ENCODE measurements around the gene PPP1R15B. TPM values are rescaled to one million over a fixed set of nuclear protein-coding genes. Genes with fewer than 3 reads are reported as not detected.
"Not testable (repeated sequence)": the region's sequence is repeated elsewhere in the genome, so short reads cannot be mapped to it uniquely, and the experiment has no call there.

Gene PPP1R15B
- total RNA-seq, 1 donor = 23.9 TPM

GRCh38 chr1:204426971-204427701, 15.5 kb upstream of the PPP1R15B start:
- Histone ChIP-seq H4K20me1 (ENCODE audit: insufficient read depth, low read length) (no peaks in the 10 kb centered on the region), H3K79me2 (ENCODE audit: insufficient read depth, low read length) (no peaks in the 10 kb centered on the region), H3K36me3 (ENCODE audit: insufficient read depth, low read length) (no peaks in the 10 kb centered on the region), H2AFZ (ENCODE audit: low read length) (no peak overlapping the region), H3K27ac (ENCODE audit: low read depth, low read length) (no peak overlapping the region), H3K27me3 (ENCODE audit: insufficient read depth, low read length) (peaks cover 5% of the 10 kb centered on the region), H3K4me2 (ENCODE audit: insufficient read depth, low read length) (no peak overlapping the region), H3K9me3 (ENCODE audit: low read depth, low read length) (no peaks in the 10 kb centered on the region), H3K4me3 (ENCODE audit: insufficient read depth, low read length) (no peak overlapping the region), H3K4me1 (ENCODE audit: insufficient read depth, low read length) (peaks cover 26% of the 10 kb centered on the region)
- TF ChIP-seq CTCF (IDR thresholded peaks at IDR 0.05; ENCODE audit: extremely low read depth, low read depth, low read length) = no peak
- no peak for DNase-seq (ENCODE audit: insufficient read length, low spot score, missing footprints)

- H3K36me3 ChIP-seq (ENCODE audit: insufficient read depth, low read length) = no peaks in the 10 kb centered on the region
- peak overlapping the region; percentile 40 for H3K27ac ChIP-seq (ENCODE audit: low read depth, low read length)
- H4K20me1 ChIP-seq (ENCODE audit: insufficient read depth, low read length) = no peaks in the 10 kb centered on the region
- peaks cover 3% of the 10 kb centered on the region for H3K27me3 ChIP-seq (ENCODE audit: insufficient read depth, low read length)
- H3K4me3 ChIP-seq (ENCODE audit: insufficient read depth, low read length) = no peak overlapping the region
- peaks cover 21% of the 10 kb centered on the region for H3K4me1 ChIP-seq (ENCODE audit: insufficient read depth, low read length)
- H3K4me2 ChIP-seq (ENCODE audit: insufficient read depth, low read length) = peak overlapping the region; percentile 40
- DNase-seq (ENCODE audit: insufficient read length, low spot score, missing footprints) = no peak
- H2AFZ ChIP-seq (ENCODE audit: low read length) = peak overlapping the region; percentile 10
- no peaks in the 10 kb centered on the region for H3K9me3 ChIP-seq (ENCODE audit: low read depth, low read length)
- H3K79me2 ChIP-seq (ENCODE audit: insufficient read depth, low read length) = no peaks in the 10 kb centered on the region
- TF ChIP-seq CTCF (IDR thresholded peaks at IDR 0.05; ENCODE audit: extremely low read depth, low read depth, low read length) = no peak
These were observed 14.9 kb upstream of the PPP1R15B start for GRCh38 chr1:204426474-204426873.

- Histone ChIP-seq H3K27me3 (ENCODE audit: insufficient read depth, low read length) (peaks cover 3% of the 10 kb centered on the region), H2AFZ (ENCODE audit: low read length) (peak overlapping the region; percentile 10), H3K79me2 (ENCODE audit: insufficient read depth, low read length) (no peaks in the 10 kb centered on the region), H4K20me1 (ENCODE audit: insufficient read depth, low read length) (no peaks in the 10 kb centered on the region), H3K4me1 (ENCODE audit: insufficient read depth, low read length) (peaks cover 20% of the 10 kb centered on the region), H3K27ac (ENCODE audit: low read depth, low read length) (peak overlapping the region; percentile 40), H3K4me3 (ENCODE audit: insufficient read depth, low read length) (no peak overlapping the region), H3K4me2 (ENCODE audit: insufficient read depth, low read length) (peak overlapping the region; percentile 40), H3K36me3 (ENCODE audit: insufficient read depth, low read length) (no peaks in the 10 kb centered on the region), H3K9me3 (ENCODE audit: low read depth, low read length) (no peaks in the 10 kb centered on the region)
- TF ChIP-seq CTCF (IDR thresholded peaks at IDR 0.05; ENCODE audit: extremely low read depth, low read depth, low read length) = no peak
- peak; percentile 88 for DNase-seq (ENCODE audit: insufficient read length, low spot score, missing footprints)
These were observed 14.4 kb upstream of the PPP1R15B start for GRCh38 chr1:204426035-204426436.

GRCh38 chr1:204424621-204425020, 13.0 kb upstream of the PPP1R15B start:
- H3K36me3 ChIP-seq (ENCODE audit: insufficient read depth, low read length) = no peaks in the 10 kb centered on the region
- H2AFZ ChIP-seq (ENCODE audit: low read length) = no peak overlapping the region
- H3K9me3 ChIP-seq (ENCODE audit: low read depth, low read length) = no peaks in the 10 kb centered on the region
- H3K79me2 ChIP-seq (ENCODE audit: insufficient read depth, low read length) = no peaks in the 10 kb centered on the region
- peaks cover 3% of the 10 kb centered on the region for H3K27me3 ChIP-seq (ENCODE audit: insufficient read depth, low read length)
- H3K27ac ChIP-seq (ENCODE audit: low read depth, low read length) = no peak overlapping the region
- H4K20me1 ChIP-seq (ENCODE audit: insufficient read depth, low read length) = no peaks in the 10 kb centered on the region
- no peak overlapping the region for H3K4me3 ChIP-seq (ENCODE audit: insufficient read depth, low read length)
- no peak overlapping the region for H3K4me2 ChIP-seq (ENCODE audit: insufficient read depth, low read length)
- peaks cover 28% of the 10 kb centered on the region for H3K4me1 ChIP-seq (ENCODE audit: insufficient read depth, low read length)
- no peak for DNase-seq (ENCODE audit: insufficient read length, low spot score, missing footprints)
- TF ChIP-seq CTCF (IDR thresholded peaks at IDR 0.05; ENCODE audit: extremely low read depth, low read depth, low read length) = no peak

GRCh38 chr1:204422061-204422705, 10.6 kb upstream of the PPP1R15B start:
- Histone ChIP-seq H2AFZ (ENCODE audit: low read length) (peak overlapping the region; percentile 44), H3K4me1 (ENCODE audit: insufficient read depth, low read length) (peaks cover 52% of the 10 kb centered on the region)
- not testable (repeated sequence) for H3K27ac ChIP-seq (ENCODE audit: low read depth, low read length); H3K4me3 ChIP-seq (ENCODE audit: insufficient read depth, low read length); H4K20me1 ChIP-seq (ENCODE audit: insufficient read depth, low read length); H3K27me3 ChIP-seq (ENCODE audit: insufficient read depth, low read length); DNase-seq (ENCODE audit: insufficient read length, low spot score, missing footprints); H3K9me3 ChIP-seq (ENCODE audit: low read depth, low read length); H3K79me2 ChIP-seq (ENCODE audit: insufficient read depth, low read length); H3K4me2 ChIP-seq (ENCODE audit: insufficient read depth, low read length); H3K36me3 ChIP-seq (ENCODE audit: insufficient read depth, low read length)

Measured in osteoblast (primary cell).